ENCODE results near the gene DUOX1.
"Not testable (repeated sequence)": the region's sequence is repeated elsewhere in the genome, so short reads cannot be mapped to it uniquely, and the experiment has no call there.

DUOX1 gene

DNA sequence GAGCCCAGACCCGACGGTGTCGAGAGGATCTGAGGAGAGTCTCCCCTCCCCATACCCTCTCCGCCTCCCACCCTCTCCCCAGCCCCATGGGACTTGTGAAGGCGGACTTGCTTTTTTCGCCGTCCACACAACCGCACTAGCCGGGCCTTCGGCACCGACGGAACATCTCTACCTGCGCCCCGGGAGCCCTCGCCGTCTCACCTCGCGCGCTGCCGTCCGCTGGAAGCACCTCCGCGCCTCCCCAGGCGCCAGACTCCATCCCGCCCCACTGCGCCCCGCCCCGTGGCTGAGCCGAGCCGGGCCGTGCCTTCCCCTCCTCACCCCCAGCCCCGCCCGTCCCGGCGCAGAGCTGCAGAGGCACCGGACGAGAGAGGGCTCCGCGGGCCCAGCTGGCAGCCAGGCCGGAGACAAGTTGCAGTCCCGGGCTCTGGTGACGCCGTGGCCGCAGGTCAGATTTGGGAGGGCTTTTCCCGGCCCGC, at the start of gene DUOX1, which contains the start of gene DUOXA1:
Gene DUOX1 (plus strand): TSS at position 344 of the 479 bp plus-strand sequence. CDS start 1,973 bp downstream, outside the sequence.
Gene DUOXA1 (minus strand): TSS at position 229 of the 479 bp plus-strand sequence. CDS start 6,865 bp downstream, outside the sequence.
- no peak for DNase-seq (ENCODE audit: low read depth, low spot score)

DNA sequence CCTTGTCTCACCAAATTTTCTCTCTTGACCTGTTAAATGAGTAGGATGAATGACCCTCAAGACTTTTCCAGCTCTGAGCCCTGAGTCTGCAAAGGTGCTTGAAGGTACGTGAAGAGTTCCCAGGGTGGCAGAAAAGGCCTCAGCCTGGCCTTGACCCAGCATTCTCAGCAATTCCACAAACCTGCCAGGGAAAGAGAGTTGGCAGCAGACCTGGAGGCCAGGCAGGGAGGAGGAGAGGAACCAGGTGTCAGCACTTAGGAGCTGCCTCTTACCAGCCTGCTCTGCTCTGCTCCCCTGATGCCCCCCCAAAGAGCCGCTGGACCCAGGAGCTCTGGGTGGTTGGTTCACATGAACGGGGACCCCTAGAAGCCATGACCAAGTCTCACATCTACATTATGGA, 49.2 kb upstream of the DUOX1 start:
- DNase-seq (ENCODE audit: low read depth, low spot score) = not testable (repeated sequence)

DNA sequence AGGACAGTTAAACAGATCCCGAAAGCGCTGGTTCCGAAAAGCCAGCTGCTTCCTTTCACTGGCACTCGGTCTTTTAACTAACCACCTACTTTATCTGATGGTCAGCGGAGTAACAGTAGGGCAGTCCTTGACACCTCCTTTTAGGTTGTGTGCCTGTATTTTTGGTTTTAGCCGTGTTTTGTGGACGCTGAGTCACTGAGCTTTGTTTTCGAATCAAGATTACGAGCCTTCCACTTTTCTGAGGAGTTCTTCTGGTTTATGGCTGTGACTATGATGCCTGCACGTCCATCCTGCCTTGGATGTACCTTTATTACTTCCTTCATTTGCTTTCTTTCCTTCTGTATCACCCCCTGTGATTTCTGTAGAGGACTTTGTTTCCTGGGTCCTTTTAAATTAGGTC, 47.4 kb upstream of the DUOX1 start:
- DNase-seq (ENCODE audit: low read depth, low spot score) = not testable (repeated sequence)

DNA sequence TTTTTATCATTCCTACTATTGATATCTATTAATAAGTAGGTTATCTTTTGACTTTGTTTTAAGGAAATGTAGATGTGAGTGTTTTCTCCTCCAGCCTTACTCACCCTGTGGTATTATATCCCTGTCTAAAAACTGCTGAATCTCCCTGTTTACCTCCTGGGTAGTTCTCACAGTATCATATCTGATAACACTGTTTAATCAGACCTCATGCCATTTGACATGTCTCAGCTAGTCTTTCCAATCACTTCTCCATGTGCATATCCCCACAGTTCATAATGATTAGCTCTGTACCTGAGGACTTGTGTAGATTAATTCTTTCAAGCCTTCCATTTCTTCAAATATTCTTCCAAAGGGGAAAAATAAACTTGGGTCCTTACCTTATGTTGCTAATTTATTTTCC, 46.6 kb upstream of the DUOX1 start:
- no peak for DNase-seq (ENCODE audit: low read depth, low spot score)

DNA sequence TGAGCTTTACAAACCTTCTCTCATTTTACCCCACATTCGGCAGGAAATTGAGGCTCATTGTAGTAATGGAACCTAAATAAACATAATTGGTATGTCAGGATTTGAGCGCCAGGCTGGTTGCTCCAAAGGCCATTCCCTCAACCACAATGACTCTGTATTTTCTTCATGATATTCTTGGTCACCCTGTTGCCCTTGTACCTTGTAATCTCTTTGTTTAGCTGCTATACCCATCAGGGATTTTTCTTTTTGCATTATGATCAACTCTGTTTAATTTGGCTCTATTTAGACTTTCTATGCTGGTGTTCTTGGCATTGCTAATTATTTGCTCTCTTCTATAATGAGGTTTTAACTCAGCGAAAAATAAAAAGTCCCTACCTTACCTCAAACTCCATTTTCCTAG, 45.6 kb upstream of the DUOX1 start:
- DNase-seq (ENCODE audit: low read depth, low spot score) = no peak

DNA sequence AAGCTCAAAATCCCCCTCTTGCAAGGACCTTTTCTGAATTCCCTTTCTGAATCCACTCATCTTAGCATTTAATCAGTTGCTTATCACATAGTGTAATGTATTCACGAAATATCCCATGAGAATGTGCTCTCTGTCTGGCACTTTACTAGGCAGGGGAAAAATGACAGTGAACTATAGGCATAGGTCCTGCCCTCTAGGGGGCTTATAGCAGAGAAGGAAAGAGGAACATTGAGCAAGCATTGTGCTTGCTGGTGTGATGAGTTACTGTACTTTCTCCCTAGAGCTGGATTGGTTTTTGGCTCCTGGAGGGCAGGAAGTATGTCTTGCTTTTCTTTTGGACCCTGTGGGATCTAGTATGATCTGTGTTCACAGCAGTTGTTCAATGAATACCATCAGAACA, 42.3 kb upstream of the DUOX1 start:
- no peak for DNase-seq (ENCODE audit: low read depth, low spot score)

DNA sequence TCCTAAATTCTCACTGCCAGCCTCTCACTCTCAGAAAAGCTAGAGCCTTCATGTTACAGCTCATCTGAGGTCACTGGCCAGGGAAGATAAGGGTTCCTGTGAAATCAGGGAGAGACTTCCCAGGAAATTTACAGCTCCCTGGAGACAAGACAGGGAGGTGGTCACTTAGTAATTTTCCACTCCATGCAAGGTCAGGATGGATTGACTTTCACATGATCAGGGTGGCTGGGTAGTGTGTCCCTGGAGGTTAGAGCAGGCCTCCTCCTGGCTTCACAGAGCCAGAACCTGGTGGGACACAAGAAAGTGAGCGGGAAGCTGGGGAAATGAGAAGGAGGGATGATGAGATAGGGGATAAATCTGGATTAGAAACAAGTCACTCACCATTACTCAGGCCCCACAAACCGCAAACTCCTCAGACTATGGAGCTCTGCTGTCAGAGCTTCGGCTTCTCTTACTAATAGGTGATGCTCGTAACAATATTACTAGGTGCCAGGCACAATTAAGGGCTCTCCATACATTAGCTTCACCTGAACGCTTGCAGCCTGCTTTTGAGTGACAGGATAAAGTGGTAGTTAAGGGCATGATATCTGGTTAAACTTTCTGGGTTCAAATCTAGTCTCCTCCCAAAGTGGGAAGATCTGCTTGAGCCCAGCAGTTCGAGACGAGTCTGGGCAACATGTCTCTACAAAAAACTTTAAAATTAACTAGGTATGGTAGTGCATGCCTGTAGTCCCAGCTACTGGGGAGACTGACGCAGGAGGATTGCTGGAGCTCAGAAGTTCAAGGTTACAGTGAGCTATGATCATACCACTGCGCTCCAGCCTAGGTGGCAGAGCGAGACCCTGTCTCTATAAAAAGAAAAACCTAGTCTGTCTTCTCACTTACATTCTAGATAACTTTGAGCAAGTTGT, 40.7 kb upstream of the DUOX1 start:
- DNase-seq (ENCODE audit: low read depth, low spot score) = no peak

DNA sequence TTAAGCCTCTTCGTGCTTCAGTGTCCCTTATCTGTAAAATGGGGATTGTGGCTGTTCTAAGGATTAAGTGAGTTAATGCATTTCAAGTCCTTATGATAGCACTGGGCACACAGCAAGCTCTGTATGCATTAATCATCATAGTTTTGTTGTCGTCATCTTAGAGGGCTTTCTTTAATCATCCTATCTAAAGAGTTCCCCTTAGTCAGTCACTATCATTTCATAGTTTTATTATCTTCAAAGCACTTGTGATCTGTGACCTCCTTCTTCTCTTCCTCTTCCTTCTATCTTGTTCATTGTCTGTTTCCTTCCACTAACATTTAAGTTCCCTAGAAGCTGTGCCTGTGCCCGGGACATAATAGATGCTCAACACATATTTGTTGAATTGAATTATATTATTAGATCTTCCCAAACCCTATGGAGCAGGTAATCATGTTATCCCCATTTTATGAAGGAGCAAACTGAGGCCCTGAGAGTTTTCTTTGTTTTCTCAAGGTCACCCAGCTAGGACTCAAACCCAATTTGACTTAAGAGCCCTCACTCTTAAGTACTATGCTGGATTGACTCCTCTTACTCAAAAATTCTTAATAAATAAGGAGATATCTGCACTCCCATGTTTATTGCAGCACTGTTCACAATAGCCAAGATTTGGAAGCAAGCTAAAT, 40.0 kb upstream of the DUOX1 start:
- no peak for DNase-seq (ENCODE audit: low read depth, low spot score)

DNA sequence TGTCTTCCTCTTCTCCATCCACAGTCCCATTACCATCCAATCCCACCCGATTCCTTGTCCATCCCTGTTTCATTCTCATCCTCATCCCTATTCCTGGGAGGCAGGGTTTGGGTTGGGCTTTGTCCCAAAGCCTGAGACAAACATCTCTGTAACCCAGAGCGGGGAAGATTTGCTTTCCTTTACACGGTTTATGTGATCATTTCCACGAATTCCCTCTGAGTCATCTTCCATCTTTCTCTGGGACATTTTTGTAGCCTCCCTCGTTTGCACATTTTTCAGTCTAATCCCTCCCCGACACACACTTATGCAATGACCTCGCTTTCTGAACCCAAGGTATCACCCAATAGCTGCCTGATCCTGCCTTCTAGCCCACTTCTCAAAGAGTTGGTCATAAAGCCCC, 38.6 kb upstream of the DUOX1 start:
- DNase-seq (ENCODE audit: low read depth, low spot score) = no peak

DNA sequence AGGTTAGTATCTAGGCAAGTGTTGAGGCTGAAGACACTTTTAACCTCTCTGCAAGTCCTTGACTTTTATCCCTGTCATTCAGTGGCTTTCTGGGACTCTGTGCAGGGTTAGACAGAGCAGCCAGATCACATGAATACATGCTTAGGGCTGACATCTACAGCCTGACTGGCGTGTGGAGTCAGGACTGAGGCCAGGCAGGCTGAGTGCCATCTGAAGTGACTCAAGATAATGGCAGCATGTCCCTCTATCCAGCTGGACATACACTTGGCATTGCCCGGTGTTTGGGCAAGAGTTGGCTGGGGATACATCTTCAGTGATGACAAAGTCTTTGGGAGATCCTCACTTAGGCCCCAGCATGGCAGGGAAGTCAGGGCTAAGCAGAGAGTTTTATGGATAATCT, 38.2 kb upstream of the DUOX1 start:
- DNase-seq (ENCODE audit: low read depth, low spot score) = no peak

DNA sequence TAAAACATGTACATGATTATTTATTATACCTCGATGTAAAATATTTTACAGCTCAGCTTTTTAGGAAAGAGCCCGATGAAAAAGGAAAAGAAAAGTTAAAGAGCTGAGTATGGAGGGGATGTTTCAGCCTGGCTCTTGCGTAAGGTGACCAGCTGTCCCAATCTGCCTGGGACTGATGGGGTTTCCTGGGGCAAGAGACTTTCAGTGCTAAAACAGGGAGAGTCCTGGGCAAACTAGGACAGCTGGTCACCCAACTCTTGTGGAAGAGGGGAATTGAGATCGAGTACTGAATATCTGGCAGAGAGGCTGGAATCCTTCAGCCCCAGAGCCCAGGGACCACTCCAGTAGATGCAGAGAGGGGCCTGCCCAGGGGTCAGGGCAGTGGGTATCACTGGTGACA, 36.8 kb upstream of the DUOX1 start:
- no peak for DNase-seq (ENCODE audit: low read depth, low spot score)

DNA sequence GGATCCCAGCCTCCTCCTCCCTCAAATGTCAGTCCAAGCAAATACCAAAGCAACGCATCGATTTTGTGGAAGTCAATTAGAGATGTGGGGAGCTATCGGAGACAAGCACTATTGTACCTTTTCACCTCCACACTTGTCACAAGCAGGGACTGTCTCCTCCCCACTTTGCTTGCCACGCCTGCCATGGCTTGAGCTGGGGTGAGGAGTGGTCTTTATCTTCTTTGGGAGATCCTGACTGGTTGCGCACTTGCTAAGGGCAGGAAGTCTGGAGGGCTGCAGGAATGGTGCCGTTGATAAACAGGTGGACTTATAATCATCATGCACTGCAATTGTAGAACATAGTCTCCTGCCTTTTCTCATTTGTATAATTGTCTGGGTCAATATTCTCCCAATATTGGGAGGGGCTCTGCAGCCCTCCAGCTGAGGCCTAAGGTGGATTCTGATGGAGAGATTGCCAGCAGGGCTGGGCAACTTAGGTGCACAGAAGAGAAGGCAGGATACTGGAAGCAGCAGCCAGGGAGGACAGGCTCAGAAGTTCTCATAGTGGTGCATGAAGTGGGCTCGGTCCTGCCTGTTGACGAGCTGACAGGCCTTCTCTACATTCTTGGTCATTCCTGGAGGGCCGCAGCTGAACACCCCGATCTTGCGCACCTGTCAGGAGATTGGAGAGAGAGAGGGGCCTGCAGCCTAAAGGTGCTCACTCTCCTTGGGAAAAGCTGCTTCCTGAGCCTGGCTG, 36.0 kb upstream of the DUOX1 start:
- no peak for DNase-seq (ENCODE audit: low read depth, low spot score)

DNA sequence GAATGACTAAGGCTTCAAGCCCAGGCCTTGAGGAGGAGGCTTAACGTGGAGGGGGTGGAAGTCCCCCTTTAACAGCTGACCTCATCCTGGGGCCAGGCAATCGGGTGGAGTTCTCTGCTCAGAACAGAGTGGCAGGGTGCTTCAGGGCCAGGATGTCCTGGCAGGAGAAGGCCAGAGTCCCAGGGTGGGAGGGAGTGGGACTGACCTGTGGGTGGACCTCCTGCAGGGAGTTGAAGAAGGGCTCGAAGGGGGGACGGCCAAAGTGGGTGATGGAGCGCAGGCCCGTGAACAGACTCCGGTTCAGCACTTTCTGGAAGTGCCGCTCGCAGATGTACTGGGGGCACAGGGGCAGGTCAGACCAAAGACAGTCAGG, 35.5 kb upstream of the DUOX1 start:
- no peak for DNase-seq (ENCODE audit: low read depth, low spot score)

DNA sequence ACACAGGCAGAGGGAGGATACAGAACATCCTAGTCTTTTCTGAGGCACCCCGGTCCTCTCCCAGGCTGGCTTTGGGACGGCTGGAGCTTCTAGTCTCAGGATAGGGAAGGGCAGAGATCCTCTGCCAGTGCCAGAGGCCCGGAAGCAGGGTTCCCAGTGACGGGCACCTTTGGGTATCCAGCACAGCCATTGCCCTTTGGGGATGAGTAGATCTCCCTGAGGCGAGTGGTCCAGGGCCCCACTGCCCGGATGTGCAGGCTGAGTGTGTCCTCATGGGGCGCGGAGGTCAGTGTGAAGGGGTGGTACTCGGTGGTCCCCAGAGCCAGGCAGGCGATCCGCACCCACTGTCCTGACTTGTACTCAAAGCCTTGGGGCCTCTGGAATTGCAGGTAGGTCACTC, 34.1 kb upstream of the DUOX1 start:
- DNase-seq (ENCODE audit: low read depth, low spot score) = no peak

DNA sequence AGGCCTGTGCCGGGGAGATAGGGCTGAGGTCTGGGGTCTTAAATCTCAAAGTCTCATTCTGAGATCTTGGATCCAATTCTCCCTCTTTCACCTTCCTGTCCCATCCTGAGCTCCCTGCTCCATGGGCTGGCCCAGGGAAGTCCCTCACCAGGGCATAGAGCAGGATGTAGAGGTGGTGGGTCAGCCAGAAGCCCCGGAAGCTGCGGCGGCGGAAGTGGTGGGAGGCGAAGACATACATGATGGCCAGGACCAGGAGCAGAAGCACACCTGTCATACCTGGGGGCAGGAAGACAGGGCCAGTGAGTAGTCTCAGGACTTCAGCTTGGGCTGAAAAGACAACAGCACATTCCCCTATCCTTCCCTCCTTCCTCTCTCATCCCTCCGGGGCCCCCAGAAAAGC, 32.3 kb upstream of the DUOX1 start:
- DNase-seq (ENCODE audit: low read depth, low spot score) = no peak

DNA sequence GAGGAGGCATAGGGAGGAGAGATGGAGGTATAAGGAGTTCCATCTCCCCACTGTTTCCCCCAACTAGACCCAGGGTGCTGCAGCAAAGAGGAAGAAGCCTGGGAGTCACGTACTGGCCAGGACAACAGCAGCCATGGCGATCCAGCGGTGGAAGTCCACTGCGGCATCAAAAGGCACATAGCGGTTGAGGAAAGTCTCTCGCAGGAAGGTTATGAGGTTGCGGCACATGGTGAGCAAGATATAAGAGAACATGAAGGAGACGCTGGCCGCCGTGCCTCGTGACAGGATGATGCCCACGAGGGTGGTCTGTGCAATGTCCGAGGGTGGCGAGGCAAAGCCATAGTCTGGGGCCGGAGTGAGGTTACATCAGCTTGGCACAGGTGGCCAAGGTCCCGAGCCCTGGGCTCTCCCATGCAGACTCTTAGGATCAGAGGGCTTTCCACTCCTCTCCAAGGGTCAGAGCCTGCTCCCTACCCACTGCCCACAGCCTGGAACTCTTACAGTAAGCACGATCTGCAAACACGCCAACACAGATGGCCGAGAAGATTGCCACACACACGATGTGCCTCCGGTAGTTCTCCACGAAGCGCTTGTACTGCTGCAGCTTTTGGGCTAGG, 30.1 kb upstream of the DUOX1 start:
- DNase-seq (ENCODE audit: low read depth, low spot score) = no peak

DNA sequence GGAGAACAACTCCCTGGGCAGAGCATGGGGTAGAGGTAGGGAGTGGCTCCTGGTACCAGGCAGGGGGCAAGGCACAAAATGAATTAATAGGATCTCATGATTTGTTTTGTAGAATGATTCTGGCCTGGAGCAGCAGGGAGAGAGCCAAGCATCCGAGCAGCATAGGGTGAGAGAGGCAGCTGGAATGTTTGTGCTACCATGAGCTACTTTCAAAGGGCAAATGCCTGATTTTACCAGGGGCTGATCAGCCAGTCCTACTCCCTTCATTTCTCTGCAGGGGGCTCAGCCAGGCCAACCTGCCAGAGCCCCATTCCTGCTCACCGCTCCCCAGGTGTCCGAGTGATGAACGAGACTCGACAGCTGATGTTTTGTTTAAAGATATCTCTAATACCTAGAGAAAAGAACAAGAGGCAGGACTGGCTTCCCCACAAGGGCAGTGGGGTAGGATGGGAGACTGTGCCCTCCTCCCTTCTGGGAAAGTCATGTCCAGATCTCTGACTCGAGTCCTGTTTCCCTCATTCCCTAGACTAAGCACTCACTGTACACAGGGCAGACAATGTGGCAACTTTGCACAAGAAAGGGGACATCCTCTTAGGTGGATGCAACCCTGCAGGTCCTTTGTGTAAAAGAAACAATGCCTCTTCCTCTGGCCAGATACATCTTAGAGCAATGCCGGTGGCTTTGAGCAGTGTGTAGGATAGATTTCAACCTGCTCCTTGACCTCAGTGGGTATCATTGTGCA, 28.7 kb upstream of the DUOX1 start:
- DNase-seq (ENCODE audit: low read depth, low spot score) = no peak

DNA sequence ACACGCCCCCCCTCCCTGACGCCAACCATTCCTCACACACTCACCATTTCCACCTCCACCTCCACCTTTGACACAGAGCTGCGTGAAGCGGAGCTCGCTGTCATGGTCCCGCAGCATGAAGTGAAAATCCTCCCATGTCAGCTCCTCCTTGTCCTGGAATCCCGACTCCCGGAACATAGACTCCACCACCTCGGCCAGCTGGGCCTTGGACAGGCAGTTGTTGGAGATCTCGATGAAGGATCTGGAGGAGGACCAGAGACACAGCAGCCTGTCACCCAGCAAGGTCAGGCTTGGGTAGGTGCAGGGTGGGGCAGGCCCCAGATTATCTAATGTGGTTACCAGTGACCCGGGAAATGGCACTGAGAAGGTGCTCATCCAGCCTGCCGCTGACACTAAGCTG, 28.0 kb upstream of the DUOX1 start:
- no peak for DNase-seq (ENCODE audit: low read depth, low spot score)

DNA sequence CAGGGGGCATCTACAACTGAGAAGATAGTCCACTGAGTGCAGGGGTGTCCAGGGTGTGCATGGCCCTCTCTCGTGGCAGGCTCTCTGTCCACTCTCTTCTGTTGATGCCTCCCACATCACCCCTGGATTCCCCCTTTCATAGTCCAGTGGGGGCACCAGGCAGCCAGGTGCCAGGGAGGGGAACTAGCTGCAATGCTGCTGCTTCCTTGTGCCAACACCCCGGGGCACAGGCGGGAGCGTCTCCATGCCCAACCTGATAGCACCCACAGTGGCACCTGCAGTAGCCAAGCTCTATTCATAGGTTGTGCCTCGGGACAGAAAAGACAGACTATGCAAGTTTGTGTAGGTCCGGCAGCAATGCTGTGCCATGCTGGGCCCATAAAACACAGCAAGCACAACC, 27.6 kb upstream of the DUOX1 start:
- DNase-seq (ENCODE audit: low read depth, low spot score) = no peak

DNA sequence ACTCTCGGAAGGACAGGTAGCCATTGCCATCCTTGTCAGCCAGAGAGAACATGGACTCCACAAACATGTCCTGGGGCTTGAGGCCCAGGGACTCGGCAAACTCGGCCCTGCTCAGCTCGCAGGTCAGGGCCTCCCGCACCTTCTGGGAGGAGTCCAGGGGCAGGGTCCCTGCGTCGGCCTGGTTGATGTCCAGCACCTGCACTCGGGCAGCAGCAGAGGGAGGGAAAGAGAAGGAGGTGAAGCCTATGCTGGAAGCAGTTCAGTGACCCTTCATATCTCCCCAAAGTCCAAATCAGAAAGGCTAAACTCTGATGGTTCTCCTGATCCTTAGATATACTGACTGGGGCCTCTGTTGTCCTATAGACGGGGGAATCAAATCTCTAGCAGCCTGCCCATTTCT, 25.6 kb upstream of the DUOX1 start:
- DNase-seq (ENCODE audit: low read depth, low spot score) = not testable (repeated sequence)

DNA sequence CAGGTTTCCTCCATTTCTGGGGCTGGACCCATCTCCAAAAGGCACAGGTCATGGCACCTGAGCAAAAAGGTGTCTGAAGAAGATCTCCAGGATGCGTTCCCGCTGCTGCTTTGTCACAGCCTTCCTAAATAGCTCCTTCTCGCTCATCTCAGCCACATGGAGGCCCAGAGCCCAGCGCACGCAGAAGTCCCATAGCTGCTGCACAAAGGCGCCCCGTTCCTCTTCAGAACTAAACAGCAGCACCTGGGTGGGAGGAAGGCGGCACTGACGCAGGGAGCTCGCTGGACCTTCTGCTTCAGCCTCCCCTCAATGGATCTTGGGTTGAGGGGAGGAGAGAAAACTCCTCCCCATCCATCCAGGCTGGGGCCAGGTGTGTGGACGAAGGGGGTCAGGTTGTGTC, 24.2 kb upstream of the DUOX1 start:
- DNase-seq (ENCODE audit: low read depth, low spot score) = no peak

All from smooth muscle cell of the brain vasculature (primary cell).